ENCODE measurements around the gene USP1.

Gene USP1

DNA sequence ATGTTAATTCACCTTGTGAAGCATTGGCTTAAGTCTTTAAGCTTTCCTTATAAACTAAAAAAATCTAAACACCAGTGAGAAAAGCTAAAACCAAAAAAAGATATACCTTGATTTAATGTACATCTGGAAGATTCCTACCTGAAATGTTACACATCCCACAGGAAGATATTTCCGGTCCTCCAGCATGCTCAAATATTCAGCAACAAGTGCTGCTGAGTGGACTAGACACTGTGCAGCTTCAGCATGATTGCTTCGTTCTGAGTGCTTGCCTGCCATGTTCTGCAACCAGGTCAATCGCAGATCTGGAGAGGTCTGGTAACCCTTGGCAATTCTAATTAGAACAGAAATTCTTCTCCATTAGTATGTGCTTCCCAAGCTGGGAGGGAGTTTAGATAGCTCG, 57.3 kb downstream of the USP1 start:
- no peak for DNase-seq

DNA sequence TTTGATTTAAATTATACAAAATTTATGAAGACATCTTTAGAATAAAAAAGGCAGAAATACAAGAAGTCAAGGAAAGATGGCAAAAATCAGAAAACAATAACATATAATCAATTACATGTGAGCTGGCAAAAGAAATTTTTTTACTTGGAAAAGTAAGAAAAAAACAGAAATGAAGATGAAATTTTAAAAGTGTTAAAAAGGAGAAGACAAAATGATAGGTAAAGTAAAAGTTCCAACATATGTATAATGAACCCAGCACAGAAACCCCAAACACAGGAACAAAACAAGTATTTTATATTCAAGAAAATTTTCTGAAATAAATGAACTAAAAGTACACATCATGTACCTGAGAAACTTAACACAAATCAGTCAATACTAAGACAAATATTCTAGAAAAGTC, 63.4 kb downstream of the USP1 start:
- no peak for DNase-seq
